NCI-H446 (cell line): Measurements from ENCODE around the gene APOB.
A peak's percentile ranks its signal among the peaks of the same experiment; 100 is the strongest.

ENCODE experiments used
- DNase-seq, 2 experiments: peaks; one replicate each; lab custom pipeline; 2025; lab: John Stamatoyannopoulos, UW

The APOB gene

DNA sequence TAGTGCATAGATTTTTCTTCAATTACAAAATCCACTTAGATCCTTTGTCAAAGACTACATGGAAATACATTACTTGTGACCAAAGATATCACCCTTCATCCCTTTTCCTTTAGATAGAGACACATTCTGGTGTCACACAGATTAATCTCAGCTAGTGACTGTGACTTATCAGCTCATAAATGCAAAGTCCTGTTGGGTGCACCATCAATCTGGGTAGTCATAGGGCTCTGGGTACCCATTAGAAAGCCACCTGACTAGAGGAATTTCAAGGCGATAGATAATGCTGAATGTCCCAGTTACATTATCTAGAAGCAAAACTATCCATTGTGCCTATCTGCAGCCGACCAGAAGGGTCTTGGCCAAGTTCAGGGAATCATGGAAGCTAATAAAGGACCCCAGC lies 2.6 kb upstream of the APOB start:
- no peak for DNase-seq

DNA sequence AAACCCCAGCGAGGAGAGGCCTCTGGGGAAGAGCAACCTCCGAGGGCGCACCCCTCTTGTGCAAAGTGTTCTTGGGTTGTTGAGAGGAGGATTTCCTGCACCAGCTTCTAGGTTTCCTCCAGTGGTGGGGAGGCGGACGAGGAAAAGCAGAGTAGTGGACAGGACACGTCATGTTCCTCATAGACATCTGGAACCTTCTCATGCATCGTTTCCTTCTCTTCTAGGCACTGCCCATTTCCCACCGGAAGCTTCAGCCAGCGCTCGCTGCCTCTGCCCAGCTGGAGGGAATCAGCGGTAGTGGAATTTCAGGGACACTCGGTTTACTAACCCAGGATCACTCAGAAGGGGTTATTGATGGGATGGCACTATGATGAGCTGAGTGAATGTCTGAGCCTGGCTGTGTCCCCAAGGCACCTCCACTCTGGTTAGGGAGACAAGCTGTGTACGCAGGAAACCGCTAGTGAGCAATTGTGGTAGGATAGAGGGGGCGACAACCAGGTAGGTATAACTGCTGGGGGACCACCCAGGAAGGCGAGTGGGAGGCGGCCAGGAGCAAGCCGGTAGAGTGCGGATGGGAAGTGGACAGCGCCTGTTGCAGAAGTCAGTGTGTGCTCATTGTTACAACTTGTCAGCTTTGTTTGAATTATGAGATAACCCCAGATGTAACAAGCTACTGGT lies 960 bp upstream of the APOB start:
- no peak for DNase-seq

DNA sequence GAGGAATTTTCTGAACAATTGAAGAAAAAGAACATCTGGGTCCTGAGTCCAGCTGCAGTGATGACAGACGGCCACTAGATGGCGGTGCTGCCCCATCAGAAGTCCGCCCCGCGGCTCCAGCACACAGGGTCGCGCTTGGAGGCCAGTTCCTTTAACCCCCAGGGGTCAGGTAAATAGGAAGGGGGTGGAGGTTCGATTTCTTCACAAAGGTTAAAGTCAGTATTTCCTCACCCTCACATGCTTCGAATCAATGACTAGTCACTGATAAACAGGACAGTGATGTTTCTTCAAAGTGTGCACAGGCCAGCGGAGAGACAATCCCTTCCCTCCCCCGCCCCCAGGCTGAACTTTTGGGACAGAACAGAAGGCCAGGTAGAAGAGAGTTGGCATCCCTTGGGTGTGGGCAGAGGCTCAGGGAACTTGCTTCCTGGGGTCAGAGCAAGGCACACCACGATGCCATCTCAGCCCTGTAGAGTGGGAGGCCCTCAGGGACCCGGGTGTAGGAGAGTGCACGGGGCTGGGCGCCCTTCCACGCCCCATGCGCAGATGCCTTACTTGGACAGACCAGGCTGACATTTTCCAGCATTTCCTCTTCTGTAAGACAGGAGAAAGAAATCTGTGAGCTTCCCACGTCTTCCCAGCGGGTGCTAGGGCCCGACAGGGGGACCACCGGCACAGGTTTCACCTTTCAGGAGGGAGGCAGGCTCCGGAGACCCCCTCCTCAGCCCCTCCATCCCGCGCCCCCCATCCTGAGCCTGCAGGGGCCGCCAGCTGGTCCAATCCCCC lies 722 bp downstream of the APOB start:
- peak in 1 of 2 experiments; percentile 55 for DNase-seq

DNA sequence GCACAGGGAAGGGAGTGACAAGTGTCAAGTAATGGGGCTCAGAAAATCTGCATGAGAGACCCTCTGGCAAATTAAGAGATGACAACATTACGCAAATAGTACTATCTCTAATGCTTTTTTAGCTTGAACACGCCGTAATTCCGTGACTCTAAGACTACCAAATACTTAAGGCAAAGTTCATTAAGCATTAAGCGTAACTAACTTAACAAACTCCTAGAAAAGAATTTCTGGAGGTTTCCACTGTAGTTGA lies 1.2 kb downstream of the APOB start:
- no peak for DNase-seq

DNA sequence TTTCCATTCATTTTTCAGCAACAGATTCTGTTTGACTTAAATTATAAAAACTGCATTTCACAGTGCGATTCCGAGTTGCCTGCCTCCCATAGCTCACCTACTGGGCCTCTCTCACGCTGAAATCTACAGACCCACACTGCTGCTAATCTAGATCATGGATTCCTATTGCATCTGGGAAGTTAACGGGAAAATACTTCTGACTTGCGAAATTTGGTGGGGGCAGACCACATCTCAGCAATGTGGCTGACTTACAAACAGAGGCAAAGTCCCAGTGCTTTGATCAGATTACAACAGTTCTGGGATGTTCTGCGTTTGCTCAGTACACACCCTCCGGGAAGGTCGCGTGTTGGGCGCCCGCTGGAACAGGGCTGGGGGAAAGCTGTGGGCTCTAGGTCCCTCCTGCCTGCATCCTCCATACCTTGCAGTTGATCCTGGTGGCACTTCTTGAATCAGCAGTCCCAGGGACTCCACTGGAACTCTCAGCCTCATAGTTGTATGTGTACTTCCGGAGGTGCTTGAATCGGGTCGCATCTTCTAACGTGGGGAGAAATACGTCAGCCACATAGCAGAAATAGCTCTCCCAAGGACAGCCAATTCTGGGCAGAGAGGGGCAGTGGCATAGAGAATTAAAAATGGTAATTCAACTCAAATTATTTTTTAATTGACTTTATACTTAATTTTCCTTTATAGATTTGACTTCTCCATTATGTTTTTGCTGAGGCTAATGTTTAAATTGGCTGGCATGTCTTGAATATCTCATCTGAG lies 1.7 kb downstream of the APOB start:
- no peak for DNase-seq

DNA sequence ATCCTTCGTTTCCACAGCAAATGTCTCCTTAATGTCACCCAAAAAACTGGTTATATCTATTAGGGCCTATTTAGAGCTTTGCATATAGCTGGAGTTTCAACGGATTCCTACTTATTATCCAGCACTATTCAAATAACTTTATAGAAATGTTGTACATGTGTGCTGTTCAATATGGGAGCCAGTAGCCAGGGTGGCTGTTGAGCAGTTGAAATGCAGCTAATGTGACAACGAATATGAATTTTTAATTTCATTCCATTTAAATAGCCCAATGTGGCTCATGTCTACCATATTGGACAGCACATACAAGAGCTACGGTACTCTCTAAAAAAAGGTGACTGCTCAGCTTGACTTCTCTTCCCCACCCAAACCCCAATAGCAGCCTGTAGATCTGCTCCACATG lies 2.4 kb downstream of the APOB start:
- DNase-seq: no peak

DNA sequence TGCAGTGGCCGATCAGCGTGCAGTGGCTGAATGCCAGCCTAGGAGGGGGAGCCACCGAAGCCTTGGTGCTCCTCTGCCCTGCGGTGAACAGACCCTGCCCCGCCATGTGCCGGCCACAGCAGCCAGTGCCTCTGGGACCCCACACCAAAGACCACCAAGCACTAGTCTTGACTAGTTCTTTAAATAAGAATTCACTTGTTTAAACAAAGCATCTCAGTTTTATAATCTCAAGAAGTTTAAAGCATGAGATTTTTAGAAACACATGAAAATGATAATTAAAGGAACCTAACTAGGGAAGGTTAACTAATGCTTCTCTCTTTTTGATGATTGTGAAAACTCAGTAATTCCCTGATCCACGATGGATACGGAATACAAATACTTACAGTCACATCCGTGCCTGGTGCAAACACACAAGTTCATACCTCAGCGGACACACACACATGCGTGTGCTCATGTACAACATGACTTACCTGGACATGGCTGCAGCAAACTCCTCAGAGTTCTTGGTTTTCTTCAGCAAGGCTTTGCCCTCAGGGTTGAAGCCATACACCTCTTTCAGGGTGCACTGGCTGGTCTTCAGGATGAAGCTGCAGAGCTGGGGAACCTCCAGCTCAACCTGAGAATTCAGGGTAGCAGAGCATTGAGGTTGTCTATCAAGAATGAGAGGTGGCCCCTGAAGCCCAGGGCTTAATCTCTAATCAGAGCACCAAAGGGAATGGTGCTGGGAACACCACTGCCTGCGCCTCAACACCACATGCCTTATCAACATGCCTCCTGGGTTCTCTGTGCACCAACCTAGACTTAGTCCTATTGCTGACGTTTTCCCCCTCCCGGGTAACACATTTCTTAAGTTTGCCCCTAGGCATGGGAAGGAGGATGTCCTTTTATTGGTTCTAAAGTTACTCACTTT lies 3.1 kb downstream of the APOB start:
- no peak for DNase-seq

DNA sequence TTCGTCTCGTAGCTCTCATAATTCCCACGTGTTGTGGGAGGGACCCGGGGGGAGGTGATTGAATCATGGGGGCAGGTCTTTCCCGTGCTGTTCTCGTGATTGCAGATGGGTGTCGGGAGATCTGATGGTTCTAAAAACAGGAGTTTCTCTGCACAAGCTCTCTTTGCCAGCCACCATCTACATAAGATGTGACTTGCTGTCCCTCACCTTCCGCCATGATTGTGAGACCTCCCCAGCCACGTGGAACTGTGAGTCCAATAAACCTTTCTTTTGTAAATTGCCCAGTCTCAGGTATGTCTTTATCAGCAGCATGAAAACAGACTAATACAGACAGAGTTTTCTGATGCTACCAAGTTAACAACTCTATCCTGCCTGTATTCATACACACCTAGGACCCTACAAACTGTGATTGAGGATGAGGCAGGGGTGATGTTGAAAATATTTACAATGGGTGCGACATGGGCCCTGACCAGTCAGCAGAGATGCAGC lies 3.9 kb downstream of the APOB start:
- DNase-seq: no peak

DNA sequence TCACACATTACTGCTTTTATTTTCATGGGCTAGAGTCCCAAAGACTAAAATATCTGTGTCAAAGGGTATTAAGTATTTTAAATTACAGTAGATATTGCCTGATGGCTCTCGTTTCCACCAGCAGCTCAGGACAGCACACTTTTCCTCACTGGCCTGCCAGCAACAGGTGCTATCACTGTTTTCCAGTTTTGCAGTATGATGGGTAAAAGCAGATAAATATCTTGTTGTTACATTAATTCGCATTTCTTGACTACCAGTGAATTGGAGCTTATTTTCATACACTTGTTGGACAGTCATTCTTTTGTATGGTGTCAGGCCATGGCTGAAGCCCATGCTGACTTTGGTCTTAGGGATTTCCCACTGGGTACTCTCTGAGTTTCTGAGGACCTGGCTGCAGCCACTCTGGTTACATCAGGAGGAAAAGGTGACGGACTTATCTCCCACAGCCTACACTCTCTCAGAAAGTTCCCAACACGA lies 4.8 kb downstream of the APOB start:
- DNase-seq: no peak

DNA sequence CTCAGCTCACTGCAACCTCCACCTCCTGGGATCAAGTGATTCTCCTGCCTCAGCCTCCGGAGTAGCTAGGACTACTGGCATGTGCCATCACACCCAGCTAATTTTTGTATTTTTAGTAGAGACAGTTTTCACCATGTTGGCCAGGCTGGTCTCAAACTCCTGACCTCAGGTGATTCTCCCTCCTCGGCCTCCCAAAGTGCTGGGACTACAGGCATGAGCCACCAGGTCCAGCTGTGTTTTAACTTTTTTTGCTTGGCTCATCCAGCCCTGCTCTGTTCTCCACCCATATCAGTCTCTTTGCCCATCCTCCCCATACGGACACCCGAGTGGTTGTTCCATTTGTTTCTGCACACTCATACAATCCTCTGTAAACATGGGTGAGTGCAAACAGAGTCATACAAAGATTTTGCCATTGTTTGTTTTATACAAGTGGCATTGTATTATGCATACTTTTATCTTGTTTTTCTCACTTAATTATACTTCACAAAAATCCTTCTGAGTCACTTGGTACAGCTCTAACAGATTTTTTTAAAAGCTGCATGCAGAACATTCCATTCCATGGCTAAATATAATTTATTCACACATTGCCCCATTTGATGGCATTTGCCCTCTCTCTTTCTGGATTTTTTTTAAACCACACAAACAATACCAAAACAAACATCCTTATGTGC lies 5.3 kb downstream of the APOB start:
- DNase-seq: no peak

DNA sequence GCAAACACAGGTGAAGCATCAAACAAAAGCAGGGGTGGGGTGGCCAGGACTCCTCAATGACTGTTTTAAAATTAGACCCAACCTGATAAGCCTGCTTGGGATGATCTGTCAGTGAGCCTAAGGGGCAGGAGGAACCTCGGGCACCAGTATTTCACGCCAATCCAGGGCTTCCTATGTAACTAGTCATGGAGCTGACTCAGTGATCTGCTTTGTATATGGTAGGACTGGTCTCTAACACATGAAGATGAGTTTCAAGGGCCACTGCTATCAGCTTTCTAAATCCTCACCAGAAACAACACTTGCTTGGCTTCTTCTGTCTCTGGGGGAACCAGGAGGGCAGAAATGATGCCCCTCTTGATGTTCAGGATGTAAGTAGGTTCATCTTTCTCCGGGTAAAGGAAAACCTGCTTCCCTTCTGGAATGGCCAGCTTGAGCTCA lies 6.2 kb downstream of the APOB start:
- DNase-seq: no peak

DNA sequence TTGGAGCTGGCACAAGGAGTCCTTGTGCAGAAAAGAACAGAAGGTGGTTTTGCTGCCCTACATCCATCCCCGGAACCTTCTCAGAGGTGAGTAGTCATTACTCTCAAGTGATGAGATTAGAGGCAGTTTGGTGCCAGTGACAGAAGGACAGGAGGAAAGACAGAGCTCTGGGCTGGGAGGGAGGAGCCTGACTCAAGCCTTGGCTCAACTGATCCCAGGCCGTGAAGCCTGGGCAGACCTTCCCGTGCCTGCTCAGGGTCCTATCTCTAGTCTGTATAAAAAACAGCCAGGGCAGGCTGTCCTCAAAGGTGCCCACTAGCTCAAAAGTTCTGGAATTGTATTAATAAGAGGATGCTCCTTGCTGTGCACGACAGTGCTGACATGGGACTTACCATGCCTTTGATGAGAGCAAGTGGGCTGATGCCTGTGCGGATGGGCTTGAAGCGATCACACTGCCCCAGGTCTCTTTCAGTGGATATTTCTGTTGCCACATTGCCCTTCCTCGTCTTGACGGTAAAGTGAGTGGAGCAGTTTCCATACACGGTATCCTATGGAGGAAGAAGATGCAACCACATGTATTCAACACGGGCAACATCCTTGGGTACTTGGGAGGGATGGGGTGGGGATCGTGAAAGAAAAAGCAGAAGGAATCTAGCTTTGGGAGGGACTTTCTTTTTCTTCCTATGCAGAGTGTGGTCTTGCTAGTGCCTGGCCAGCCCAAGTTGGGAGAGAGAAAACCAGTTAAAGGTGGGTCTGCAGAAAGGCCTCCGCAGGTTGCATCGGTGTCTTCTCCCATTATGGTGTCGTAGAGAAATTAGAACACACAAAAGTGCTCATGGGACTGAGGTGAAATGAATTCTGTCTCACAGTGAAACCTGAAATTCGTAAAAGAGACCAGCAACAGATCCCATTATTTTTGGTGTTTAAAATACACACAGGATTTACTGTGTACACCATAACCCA lies 6.9 kb downstream of the APOB start:
- DNase-seq: no peak

DNA sequence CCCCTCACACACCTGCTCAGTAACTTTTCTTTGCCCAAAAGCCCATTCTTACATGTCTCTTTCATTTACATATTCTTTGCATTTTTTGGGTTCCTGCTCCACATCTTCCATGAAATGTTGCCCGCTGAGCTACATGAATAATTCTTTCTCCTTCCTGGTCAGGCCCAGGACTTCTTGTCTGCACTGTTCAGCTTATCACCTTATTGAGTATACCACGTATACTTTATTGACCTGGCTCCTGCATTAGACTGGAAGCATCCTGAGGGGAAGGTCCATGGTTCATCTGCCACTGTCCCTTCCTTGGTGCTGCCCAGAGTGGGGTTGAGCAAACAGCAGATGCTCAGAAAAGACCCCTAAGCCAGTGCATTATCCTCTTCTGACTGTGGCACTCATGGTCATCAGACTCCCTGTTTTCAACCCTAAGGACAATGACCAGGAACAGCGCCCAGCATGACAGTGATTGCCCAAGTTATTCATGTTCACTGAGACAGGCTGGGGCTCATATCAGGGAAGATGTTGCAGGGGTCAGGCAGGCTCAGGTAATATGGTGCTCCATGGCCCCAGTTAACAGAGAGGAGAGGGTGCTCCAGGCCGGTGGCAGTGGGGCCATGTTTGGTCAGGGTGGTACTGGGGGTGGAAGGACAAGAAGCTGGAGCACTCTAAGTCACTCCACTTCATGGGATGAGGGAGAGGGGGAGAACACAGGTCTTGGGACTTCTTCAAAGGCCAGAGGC lies 7.7 kb downstream of the APOB start:
- no peak for DNase-seq

DNA sequence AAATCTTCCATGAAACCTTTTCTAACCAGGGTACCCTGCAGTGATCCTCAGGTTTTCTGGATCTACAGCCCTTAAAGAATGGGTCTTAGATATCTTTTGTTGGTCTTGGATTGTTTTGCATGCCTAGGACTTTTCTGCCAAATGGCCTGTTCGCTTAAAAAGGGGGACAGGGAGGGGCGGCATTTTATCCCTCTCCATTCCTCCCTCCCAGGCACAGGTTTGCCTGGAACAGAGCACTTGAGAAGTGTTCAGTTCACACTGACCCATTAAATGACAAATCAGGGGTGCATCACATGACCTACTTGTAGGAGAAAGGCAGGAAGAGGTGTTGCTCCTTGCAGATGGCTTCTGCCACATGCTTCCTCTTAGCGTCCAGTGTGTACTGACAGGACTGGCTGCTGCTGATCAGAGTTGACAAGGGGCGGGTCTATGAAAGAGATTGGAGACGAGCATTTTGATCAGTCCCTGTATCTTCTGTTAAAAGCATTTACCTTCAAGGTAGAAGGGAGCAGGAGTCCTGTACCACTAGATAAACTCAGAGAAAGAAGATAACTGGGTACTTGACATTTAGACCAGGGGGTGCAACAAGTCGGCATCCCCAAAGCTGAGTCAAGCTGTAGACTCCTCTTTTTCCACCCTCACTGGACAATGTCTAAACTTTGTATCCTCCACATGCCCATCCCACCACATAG lies 8.4 kb downstream of the APOB start:
- DNase-seq: no peak

DNA sequence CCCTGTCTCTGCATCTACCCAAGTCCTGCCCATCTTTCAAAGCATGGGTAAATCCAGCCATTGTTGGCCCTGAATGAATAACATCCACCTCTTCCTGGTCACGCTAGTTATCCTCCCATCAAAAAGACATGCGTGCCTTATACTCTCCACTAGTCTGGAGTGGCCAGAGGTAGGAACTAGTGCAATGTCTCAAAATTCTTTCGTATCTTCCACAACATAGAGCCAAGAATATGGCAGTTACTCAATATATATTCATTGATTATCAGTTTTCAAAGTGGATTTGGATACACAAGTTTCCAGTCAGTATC lies 8.9 kb downstream of the APOB start:
- no peak for DNase-seq

DNA sequence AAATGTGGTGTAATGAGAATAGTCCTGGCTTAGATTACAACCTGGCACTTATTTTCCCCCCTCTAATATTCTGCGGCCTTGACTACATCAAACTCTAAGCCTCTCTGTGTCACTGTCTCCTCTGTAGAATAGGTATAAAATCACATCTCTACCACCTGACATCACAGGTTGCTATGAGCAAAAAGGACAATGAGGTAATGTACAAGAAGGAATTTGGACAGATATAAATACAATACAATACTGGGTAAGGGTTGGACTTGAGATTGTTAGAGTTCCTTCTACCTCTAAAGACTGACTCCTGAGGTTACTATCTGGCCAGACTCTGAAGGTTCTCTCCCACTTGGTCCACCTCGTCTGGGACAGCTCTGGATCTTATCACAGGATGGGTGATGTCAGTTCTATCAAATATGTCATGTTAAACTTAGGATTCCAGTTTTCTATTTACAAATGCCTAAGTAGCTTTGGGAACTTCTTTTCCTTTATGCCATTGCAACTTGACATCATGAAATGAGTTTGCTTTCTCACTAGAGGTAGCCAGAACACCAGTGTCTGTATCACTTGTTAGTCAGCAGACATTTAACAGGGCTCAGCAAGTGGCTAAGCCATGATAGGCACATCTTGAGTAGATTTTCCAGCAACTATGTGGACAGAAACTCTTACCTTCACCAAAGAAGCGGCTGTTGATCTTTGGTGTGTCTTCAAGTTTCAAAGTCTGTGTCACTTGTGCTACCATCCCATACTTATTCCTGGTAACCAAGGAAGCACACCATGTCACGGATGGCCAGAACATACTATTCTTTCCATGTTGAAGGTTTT lies 9.5 kb downstream of the APOB start:
- no peak for DNase-seq

DNA sequence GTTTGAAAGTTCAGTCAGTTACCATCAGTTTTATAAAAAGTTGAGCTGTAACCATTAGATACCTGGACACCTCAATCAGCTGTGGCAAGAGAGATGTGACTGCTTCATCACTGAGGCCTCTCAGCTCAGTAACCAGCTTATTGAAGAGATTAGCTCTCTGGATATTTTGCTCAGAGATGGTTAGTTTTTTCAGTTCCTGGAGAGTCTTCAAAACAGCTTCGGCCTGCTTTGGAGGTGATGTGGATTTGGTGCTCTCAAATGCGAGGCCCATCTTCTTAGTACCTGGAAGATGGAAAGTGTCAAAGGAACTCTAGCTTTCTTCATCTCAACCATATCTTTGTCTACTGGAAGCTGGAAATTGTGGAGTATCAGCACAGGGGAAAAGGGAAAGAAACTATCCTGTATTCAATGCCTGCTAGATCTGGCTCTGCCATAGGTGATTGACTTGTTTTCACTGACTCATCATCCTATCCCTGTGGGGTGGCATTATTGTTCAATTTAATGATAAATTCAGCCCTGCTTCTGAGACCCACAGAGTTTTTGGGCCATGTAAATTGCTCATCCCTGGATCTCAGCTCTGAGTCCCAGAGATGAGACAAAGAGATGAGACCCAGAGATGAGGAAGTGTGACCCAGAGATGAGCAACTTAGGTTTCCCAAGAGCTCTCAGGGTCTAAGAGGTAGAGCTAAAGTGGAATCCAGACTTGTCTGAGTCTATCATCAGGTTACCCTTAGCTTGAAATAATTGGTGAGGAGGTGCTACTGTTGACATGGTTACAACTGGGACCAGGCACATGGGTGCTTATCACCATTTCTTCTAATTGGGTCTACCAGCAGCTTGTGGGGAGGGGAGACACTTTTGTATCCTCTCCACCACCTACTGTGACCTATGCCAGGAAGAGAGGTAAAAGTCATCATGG lies 10.4 kb downstream of the APOB start:
- no peak for DNase-seq
